H9 (cell line): ENCODE measurements around the gene LONP2. TPM values are rescaled to one million over a fixed set of nuclear protein-coding genes. Genes with fewer than 3 reads are reported as not detected.

Source experiments
- DNase-seq: peaks from one replicate; pipeline ENCODE4 v3.0.0-alpha.2; 2017
- H2AFZ ChIP-seq: one replicate; pipeline ENCODE4 v1.6.1; 2013; ENCODE audit warnings: mild to moderate bottlenecking, low read length, control low read depth, moderate library complexity
- H2AK5ac ChIP-seq: 2 replicates; pipeline ENCODE4 v1.6.1; 2013; ENCODE audit warnings: low read length, control low read depth, mixed read lengths; ENCODE audit not compliant: insufficient read length
- H2BK120ac ChIP-seq: one replicate; pipeline ENCODE4 v1.6.1; 2013; ENCODE audit warnings: low read depth, mild to moderate bottlenecking, low read length, control low read depth, inconsistent platforms; ENCODE audit not compliant: poor library complexity, severe bottlenecking
- H2BK12ac ChIP-seq: 2 replicates; pipeline ENCODE4 v1.6.1; 2013; ENCODE audit warnings: low read length, control low read depth, mixed read lengths, low read depth; ENCODE audit not compliant: insufficient read length
- H2BK15ac ChIP-seq: 2 replicates; pipeline ENCODE4 v1.6.1; 2013; ENCODE audit warnings: low read depth, low read length, control low read depth
- H2BK20ac ChIP-seq: one replicate; pipeline ENCODE4 v1.6.1; 2013; ENCODE audit warnings: low read depth, mild to moderate bottlenecking, low read length, control low read depth, inconsistent platforms; ENCODE audit not compliant: poor library complexity, severe bottlenecking
- H2BK5ac ChIP-seq: 2 replicates; pipeline ENCODE4 v1.6.1; 2013; ENCODE audit warnings: low read length, control low read depth, mixed read lengths; ENCODE audit not compliant: insufficient read length
- H3K14ac ChIP-seq: 2 replicates; pipeline ENCODE4 v1.6.1; 2013; ENCODE audit warnings: low read length, control low read depth; ENCODE audit not compliant: insufficient read depth
- H3K18ac ChIP-seq: 2 replicates; pipeline ENCODE4 v1.6.1; 2013; ENCODE audit warnings: low read depth, mild to moderate bottlenecking, mixed read lengths, low read length, control low read depth; ENCODE audit not compliant: insufficient read length
- H3K23ac ChIP-seq: 2 replicates; pipeline ENCODE4 v1.6.1; 2013; ENCODE audit warnings: low read length, control low read depth, mixed read lengths, low read depth; ENCODE audit not compliant: insufficient read length
- H3K23me2 ChIP-seq: 2 replicates; pipeline ENCODE4 v1.6.1; 2013; ENCODE audit warnings: low read depth, mild to moderate bottlenecking, mixed read lengths, low read length, control low read depth; ENCODE audit not compliant: insufficient read length, poor library complexity, severe bottlenecking
- H3K27ac ChIP-seq: 2 replicates; pipeline ENCODE4 v1.5.1; 2013; ENCODE audit warnings: low read length, control low read depth, mixed read lengths, low read depth; ENCODE audit not compliant: insufficient read length
- H3K27me3 ChIP-seq: 2 replicates; pipeline ENCODE4 v1.6.1; 2013; ENCODE audit warnings: low read length, control low read depth, inconsistent platforms; ENCODE audit not compliant: insufficient read depth
- H3K4ac ChIP-seq: 2 replicates; pipeline ENCODE4 v1.6.1; 2013; ENCODE audit warnings: low read depth, mild to moderate bottlenecking, control low read depth, inconsistent platforms, low read length, moderate library complexity
- H3K4me1 ChIP-seq: 2 replicates; pipeline ENCODE4 v1.6.1; 2013; ENCODE audit warnings: low read length, control low read depth, inconsistent platforms; ENCODE audit not compliant: insufficient read depth
- H3K4me2 ChIP-seq: 2 replicates; pipeline ENCODE4 v1.6.1; 2013; ENCODE audit warnings: low read length, control low read depth, mixed read lengths; ENCODE audit not compliant: insufficient read length, insufficient read depth
- H3K56ac ChIP-seq: 2 replicates; pipeline ENCODE4 v1.6.1; 2013; ENCODE audit warnings: low read depth, mild to moderate bottlenecking, mixed read lengths, low read length, control low read depth; ENCODE audit not compliant: insufficient read length
- H3K79me1 ChIP-seq: 2 replicates; pipeline ENCODE4 v1.6.1; 2013; ENCODE audit warnings: low read depth, mild to moderate bottlenecking, moderate library complexity, low read length, control low read depth, inconsistent platforms; ENCODE audit not compliant: insufficient read depth, poor library complexity, severe bottlenecking
- H3K79me2 ChIP-seq: 2 replicates; pipeline ENCODE4 v1.6.1; 2013; ENCODE audit warnings: low read length, control low read depth, inconsistent platforms; ENCODE audit not compliant: insufficient read depth
- H3K9ac ChIP-seq: 2 replicates; pipeline ENCODE4 v1.6.1; 2013; ENCODE audit warnings: low read length, control low read depth, mixed read lengths; ENCODE audit not compliant: insufficient read length; ENCODE audit errors: extremely low read depth
- H3K9me3 ChIP-seq: one replicate; pipeline ENCODE4 v1.6.1; 2013; ENCODE audit warnings: low read depth, low read length, inconsistent platforms; ENCODE audit not compliant: control insufficient read depth
- H3T11ph ChIP-seq: one replicate; pipeline ENCODE4 v1.6.1; 2013; ENCODE audit warnings: mild to moderate bottlenecking, low read length, control low read depth, inconsistent platforms
- H4K20me1 ChIP-seq: one replicate; pipeline ENCODE4 v1.6.1; 2013; ENCODE audit not compliant: control insufficient read depth, insufficient read length, insufficient read depth
- H4K5ac ChIP-seq: 2 replicates; pipeline ENCODE4 v1.6.1; 2013; ENCODE audit warnings: low read depth, mild to moderate bottlenecking, mixed read lengths, low read length, control low read depth; ENCODE audit not compliant: insufficient read length
- H4K8ac ChIP-seq: replicated peaks from 2 replicates; pipeline ENCODE4 v1.6.1; 2013; ENCODE audit warnings: low read length, control low read depth, mixed read lengths, low read depth; ENCODE audit not compliant: insufficient read length
- H4K91ac ChIP-seq: 2 replicates; pipeline ENCODE4 v1.6.1; 2013; ENCODE audit warnings: low read depth, mild to moderate bottlenecking, moderate library complexity, mixed read lengths, low read length, control low read depth; ENCODE audit not compliant: insufficient read length
- H3K27ac Mint-ChIP-seq, 3 experiments: 2 replicates in 2 of 3; 3 replicates in 1 of 3; pipeline ENCODE4 v1.8.0; 2020 to 2021; ENCODE audit warnings: mixed read lengths in 3 of 3, mild to moderate bottlenecking in 1 of 3, moderate library complexity in 1 of 3
- H3K27me3 Mint-ChIP-seq: 2 replicates; pipeline ENCODE4 v1.8.0; 2021; ENCODE audit warnings: low read depth, mild to moderate bottlenecking, moderate library complexity, mixed read lengths
- H3K36me3 Mint-ChIP-seq, 3 experiments: 2 replicates in 2 of 3; 3 replicates in 1 of 3; pipeline ENCODE4 v1.8.0; 2020 to 2021; ENCODE audit warnings: low read depth in 3 of 3, mixed read lengths in 3 of 3; ENCODE audit not compliant: insufficient read depth in 1 of 3
- H3K4me1 Mint-ChIP-seq, 2 experiments: 2 replicates each; pipeline ENCODE4 v1.8.0; 2020; ENCODE audit warnings: mixed read lengths in 2 of 2
- H3K4me3 Mint-ChIP-seq, 2 experiments: 2 replicates in 1 of 2; 3 replicates in 1 of 2; pipeline ENCODE4 v1.8.0; 2020 to 2021; ENCODE audit warnings: mild to moderate bottlenecking in 2 of 2, mixed read lengths in 2 of 2, moderate library complexity in 1 of 2
- H3K9me3 Mint-ChIP-seq, 2 experiments: 2 replicates in 1 of 2; 3 replicates in 1 of 2; pipeline ENCODE4 v1.8.0; 2020; ENCODE audit warnings: mild to moderate bottlenecking in 2 of 2, mixed read lengths in 2 of 2, moderate library complexity in 1 of 2
- WGBS: extraction: QIAGEN DNeasy Blood & Tissue Kit; methylation state at CpG from one replicate; pipeline ENCODE4 v1.1.7; 2013; ENCODE audit warnings: missing lambda C conversion rate, low lambda C conversion rate, mixed read lengths; ENCODE audit not compliant: insufficient read length; ENCODE audit errors: extremely low coverage; 5-methylcytosine and 5-hydroxymethylcytosine counted together
- total RNA-seq: library from RNA; stranded (reverse); gene quantifications from 2 replicates; pipeline ENCODE4 v1.2.1, GENCODE V29; 2021
- TF ChIP-seq, protein P1 (sequence below): fragments of 200-600 bp; sonication (generic); conservative IDR thresholded peaks from 3 replicates; pipeline ENCODE4 v1.8.0; 2021; ENCODE audit warnings: antibody characterized with exemption, mild to moderate bottlenecking

The LONP2 gene
- total RNA-seq, 1 experiment from 2014 or later, result 27.8 TPM

DNA sequence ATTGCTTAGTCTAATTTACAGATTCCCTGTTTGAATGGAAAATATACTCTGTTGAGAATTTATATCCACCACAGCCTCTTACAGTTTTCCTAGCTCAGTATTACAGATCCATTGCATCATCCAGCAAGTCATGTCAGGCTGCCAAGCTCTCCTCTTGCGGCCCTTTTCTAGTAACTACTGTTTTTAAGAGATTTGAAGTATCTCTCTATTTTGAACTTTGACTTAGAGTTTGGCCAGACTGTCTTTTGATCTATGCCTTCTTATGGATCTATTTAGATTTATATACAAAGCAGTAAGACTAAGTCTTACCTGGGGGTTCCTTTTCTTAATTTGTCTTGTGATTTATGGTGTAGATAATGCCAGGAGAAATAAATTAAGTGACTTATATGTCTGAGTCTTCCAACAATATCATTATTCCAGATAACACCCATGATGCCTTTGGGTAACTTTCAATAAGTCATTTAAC, 56.3 kb downstream of the LONP2 start:
- Histone ChIP-seq H3K79me2 (no peaks in the 10 kb centered on the region), H3K56ac (no peak overlapping the region), H3K4me1 (no peaks in the 10 kb centered on the region), H4K8ac (no peak overlapping the region), H3K18ac (no peak overlapping the region), H3K9ac (no peak overlapping the region), H3K27ac (no peak overlapping the region), H3K23me2 (no peaks in the 10 kb centered on the region), H4K91ac (no peak overlapping the region), H4K5ac (no peak overlapping the region), H3K9me3 (no peaks in the 10 kb centered on the region), H3K23ac (no peak overlapping the region), H2BK5ac (no peak overlapping the region), H3K79me1 (no peaks in the 10 kb centered on the region), H2BK12ac (no peak overlapping the region), H2BK20ac (no peak overlapping the region), H3K4me2 (no peak overlapping the region), H3K14ac (no peak overlapping the region), H4K20me1 (no peaks in the 10 kb centered on the region), H3K4ac (no peak overlapping the region), H3K27me3 (no peaks in the 10 kb centered on the region), H2AFZ (no peak overlapping the region), H2BK15ac (no peak overlapping the region), H3T11ph (no peak overlapping the region), H2BK120ac (no peak overlapping the region), H2AK5ac (no peak overlapping the region)
- no peak for DNase-seq
- peaks cover 13 to 42% (median 27%) of the 10 kb centered on the region in 3 experiments; a peak in 6 of 7 replicates for H3K36me3 Mint-ChIP-seq
- no peaks in the 10 kb centered on the region for H3K27me3 Mint-ChIP-seq
- no peak overlapping the region for H3K4me3 Mint-ChIP-seq
- TF ChIP-seq, protein P1, sequence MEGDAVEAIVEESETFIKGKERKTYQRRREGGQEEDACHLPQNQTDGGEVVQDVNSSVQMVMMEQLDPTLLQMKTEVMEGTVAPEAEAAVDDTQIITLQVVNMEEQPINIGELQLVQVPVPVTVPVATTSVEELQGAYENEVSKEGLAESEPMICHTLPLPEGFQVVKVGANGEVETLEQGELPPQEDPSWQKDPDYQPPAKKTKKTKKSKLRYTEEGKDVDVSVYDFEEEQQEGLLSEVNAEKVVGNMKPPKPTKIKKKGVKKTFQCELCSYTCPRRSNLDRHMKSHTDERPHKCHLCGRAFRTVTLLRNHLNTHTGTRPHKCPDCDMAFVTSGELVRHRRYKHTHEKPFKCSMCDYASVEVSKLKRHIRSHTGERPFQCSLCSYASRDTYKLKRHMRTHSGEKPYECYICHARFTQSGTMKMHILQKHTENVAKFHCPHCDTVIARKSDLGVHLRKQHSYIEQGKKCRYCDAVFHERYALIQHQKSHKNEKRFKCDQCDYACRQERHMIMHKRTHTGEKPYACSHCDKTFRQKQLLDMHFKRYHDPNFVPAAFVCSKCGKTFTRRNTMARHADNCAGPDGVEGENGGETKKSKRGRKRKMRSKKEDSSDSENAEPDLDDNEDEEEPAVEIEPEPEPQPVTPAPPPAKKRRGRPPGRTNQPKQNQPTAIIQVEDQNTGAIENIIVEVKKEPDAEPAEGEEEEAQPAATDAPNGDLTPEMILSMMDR, result no peak
- H3K27ac Mint-ChIP-seq, result no peak overlapping the region
- H3K4me1 Mint-ChIP-seq, result no peaks in the 10 kb centered on the region
- WGBS, result no CpG with 5 or more reads among the region's 1 CpG
- no peaks in the 10 kb centered on the region for H3K9me3 Mint-ChIP-seq
